Ascending aorta (tissue), 2 donors: Measurements from ENCODE around the gene CRYGD. TPM values are rescaled to one million over a fixed set of nuclear protein-coding genes. Genes with fewer than 3 reads are reported as not detected.
"Not testable (repeated sequence)": the region's sequence is repeated elsewhere in the genome, so short reads cannot be mapped to it uniquely, and the experiment has no call there.

Experiments used
- DNase-seq, 2 donors: peaks; one replicate each; pipeline ENCODE4 v3.0.0-alpha.2; 2019; ENCODE audit warnings: low spot score in 2 of 2
- H3K27ac ChIP-seq, 2 donors: fragments of 200-600 bp; sonication (generic); one replicate each; pipeline ENCODE4 v1.5.1; 2016 to 2017; ENCODE audit warnings: mild to moderate bottlenecking in 1 of 2
- H3K27me3 ChIP-seq: fragments of 200-600 bp; sonication (generic); one replicate; pipeline ENCODE4 v1.5.1; 2017
- H3K36me3 ChIP-seq, 2 donors: fragments of 200-600 bp; sonication (generic); one replicate each; pipeline ENCODE4 v1.5.1; 2016
- H3K4me1 ChIP-seq, 2 donors: fragments of 200-600 bp; sonication (generic); one replicate each; pipeline ENCODE4 v1.5.1; 2016 to 2017; ENCODE audit warnings: mild to moderate bottlenecking in 1 of 2
- H3K4me3 ChIP-seq, 2 donors: fragments of 200-600 bp; sonication (generic); one replicate each; pipeline ENCODE4 v1.5.1; 2016 to 2017; ENCODE audit warnings: mild to moderate bottlenecking in 1 of 2
- H3K9me3 ChIP-seq, 2 donors: fragments of 200-600 bp; sonication (generic); one replicate each; pipeline ENCODE4 v1.5.1; 2016
- intact Hi-C: fragments of 100-400 bp; cut with DNase I; formaldehyde crosslinking; loops from one replicate; pipeline ENCODE4 v1.15.1; 2023
- total RNA-seq: library from RNA; depleted of rRNA; stranded (reverse); fragments of >200 nt; gene quantifications from one replicate; pipeline ENCODE4 v1.1.0, GENCODE V29; 2016
- TF ChIP-seq, protein P1 (sequence below), 3 experiments: fragments of 200-600 bp in 2 of 3; fragments of 450-650 bp in 1 of 3; sonication (generic) in 2 of 3; IDR thresholded peaks; one replicate each; pipeline ENCODE4 v1.5.1; 2016 to 2019; ENCODE audit warnings: antibody characterized with exemption in 3 of 3, mild to moderate bottlenecking in 1 of 3, moderate library complexity in 1 of 3

CRYGD gene
- total RNA-seq, 1 donor from 2014 or later = not detected

DNA sequence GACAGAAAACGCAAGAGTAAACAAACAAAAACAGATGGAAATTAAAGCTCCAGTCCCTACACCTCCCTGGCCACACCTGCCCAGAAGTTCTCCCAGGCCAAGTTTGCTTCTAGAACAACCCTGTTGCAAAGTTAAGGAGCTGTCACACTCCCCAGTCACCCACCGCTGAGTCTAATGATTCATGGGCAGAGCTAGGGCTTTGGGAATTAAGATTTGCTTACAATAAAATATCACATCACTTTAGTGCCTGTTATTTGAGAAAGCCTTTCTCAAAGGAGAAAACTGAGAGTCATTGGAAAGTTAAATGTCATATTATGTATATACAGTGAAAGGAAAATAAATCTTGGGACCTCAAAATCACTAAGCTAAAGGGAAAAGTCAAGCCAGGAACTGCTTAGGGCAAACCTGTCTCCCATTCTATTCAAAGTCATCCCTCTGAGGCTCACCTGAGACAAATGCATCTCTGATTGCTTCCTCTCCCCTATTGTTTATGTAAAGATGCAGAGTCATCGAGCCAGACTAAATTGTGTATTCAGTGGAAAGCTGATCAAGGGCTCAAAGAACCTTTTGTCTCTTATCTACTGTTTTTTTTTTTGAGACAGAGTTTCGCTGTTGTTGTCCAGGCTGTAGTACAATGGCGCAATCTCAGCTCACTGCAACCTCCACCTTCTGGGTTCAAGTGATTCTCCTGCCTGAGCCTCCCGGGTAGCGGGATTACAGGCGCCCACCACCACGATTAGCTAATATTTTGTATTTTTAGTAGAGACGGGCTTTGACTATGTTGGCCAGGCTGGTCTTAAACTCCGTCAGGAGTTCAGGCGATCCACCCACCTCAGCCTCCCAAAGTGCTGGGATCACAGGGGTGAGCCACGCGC, 18.8 kb upstream of the CRYGD start:
- Histone ChIP-seq H3K9me3 (no peaks in the 10 kb centered on the region), H3K4me1 (no peaks in the 10 kb centered on the region), H3K36me3 (no peaks in the 10 kb centered on the region), H3K27ac (no peak overlapping the region), H3K27me3 (no peaks in the 10 kb centered on the region), H3K4me3 (no peak overlapping the region)
- no peak for DNase-seq
- TF ChIP-seq, protein P1, sequence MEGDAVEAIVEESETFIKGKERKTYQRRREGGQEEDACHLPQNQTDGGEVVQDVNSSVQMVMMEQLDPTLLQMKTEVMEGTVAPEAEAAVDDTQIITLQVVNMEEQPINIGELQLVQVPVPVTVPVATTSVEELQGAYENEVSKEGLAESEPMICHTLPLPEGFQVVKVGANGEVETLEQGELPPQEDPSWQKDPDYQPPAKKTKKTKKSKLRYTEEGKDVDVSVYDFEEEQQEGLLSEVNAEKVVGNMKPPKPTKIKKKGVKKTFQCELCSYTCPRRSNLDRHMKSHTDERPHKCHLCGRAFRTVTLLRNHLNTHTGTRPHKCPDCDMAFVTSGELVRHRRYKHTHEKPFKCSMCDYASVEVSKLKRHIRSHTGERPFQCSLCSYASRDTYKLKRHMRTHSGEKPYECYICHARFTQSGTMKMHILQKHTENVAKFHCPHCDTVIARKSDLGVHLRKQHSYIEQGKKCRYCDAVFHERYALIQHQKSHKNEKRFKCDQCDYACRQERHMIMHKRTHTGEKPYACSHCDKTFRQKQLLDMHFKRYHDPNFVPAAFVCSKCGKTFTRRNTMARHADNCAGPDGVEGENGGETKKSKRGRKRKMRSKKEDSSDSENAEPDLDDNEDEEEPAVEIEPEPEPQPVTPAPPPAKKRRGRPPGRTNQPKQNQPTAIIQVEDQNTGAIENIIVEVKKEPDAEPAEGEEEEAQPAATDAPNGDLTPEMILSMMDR (IDR thresholded peaks at IDR 0.05) = no peak
- intact Hi-C loops = no loop called here

DNA sequence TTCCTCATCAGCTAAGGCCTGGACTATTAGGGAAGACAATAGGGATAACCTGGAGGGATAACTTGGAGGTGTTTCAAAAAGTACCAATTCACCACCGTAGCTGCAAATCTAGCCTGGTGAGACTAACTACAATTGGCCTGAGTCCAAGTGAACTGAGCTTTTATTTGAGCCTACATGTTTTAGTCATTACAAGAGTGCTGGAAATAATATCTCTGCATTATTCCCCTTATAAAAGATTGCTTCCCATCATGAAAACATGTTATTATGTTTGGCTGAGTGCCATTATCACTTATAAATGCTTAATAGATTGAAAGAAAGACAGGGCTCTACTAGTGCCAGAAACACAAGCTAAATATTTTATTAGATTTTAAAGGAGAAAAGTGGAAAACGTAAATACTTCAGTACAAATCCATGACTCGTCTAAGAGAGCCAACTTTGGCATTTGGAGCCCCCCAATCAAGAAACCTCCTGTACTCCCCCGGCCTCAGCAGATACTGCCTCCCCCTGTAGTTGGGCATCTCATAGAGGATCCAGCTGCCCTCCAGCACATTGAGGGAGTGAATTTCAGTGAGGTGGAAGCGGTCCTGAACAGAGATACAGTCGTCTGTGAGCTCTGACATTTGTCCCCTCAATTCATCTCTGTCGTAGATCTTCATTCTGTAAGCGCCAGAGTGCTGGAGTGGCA, 18.1 kb upstream of the CRYGD start:
- Histone ChIP-seq H3K4me1 (no peaks in the 10 kb centered on the region), H3K27me3 (no peaks in the 10 kb centered on the region), H3K9me3 (no peaks in the 10 kb centered on the region), H3K4me3 (no peak overlapping the region), H3K36me3 (no peaks in the 10 kb centered on the region), H3K27ac (no peak overlapping the region)
- TF ChIP-seq, protein P1 (IDR thresholded peaks at IDR 0.05) = no peak
- no peak for DNase-seq
- intact Hi-C loops = no loop called here

DNA sequence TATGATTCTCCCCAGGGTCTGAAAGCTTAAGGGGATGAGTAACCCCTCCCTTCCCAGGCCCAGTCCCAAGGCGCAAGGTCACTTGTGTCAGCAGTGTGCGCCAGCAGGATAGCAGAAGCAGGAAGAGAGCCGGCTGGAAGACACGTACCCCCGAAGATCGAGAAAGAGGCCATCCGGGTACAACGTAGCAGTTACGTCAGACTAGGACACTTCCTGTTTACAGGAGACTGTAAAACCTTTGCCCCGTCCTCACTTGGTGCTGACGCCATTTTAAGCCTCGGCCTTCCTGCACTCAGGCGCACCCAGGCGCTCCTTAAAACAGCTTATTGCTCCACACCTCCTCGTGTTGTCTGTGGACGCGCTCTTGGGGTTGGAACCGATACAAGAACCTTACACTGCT, 15.1 kb upstream of the CRYGD start:
- intact Hi-C loops = no loop called here
- Histone ChIP-seq H3K27me3 (no peaks in the 10 kb centered on the region), H3K4me3 (no peak overlapping the region), H3K36me3 (no peaks in the 10 kb centered on the region), H3K9me3 (no peaks in the 10 kb centered on the region), H3K27ac (no peak overlapping the region), H3K4me1 (no peaks in the 10 kb centered on the region)
- DNase-seq = no peak
- TF ChIP-seq, protein P1 (IDR thresholded peaks at IDR 0.05) = no peak

DNA sequence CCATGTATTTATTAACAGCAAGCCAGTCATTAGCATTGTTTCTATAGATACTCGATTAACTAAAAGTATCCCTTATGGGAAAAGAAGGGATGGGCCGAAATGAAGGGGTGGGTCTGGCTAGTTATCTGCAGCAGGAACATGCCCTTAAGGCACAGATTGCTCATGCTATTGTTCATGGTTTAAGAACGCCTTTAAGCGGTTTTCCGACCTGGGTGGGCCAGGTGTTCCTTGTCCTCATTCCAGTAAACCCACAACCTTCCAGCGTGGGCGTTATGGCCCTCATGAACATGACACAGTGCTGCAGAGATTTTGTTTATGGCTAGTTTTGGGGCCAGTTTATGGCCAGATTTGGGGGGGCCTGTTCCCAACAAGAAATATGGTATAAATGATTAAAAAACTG, 14.0 kb upstream of the CRYGD start:
- DNase-seq, H3K9me3 ChIP-seq, intact Hi-C loops, H3K4me1 ChIP-seq, H3K4me3 ChIP-seq, H3K27ac ChIP-seq, H3K36me3 ChIP-seq, H3K27me3 ChIP-seq: not testable (repeated sequence)

DNA sequence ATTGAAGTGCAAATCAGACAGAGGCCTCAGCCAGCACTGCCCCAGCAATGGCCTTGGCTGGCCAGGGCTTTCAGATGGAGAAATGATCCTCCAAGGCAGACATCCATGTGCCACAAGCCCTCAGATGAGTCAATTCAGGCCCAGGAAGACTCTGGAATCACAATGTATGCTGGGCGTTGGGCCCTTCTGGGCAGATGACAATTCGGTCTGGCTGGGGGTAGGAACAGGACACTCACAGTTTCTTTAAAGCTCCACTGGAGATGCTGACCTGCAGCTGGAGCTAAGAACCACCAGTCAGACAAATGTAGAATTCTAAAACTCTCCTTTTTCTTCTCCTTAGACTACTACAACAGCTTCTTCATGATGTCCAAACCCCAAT, 12.4 kb upstream of the CRYGD start:
- intact Hi-C loops = no loop called here
- Histone ChIP-seq H3K27ac (no peak overlapping the region), H3K4me3 (no peak overlapping the region), H3K4me1 (no peaks in the 10 kb centered on the region), H3K27me3 (no peaks in the 10 kb centered on the region), H3K36me3 (no peaks in the 10 kb centered on the region), H3K9me3 (no peaks in the 10 kb centered on the region)
- DNase-seq = no peak
- TF ChIP-seq, protein P1 (IDR thresholded peaks at IDR 0.05) = no peak
